WTC11 (cell line): Measurements from ENCODE around the gene RNF40.

ENCODE experiments used
- CTCF ChIP-seq: fragments of 200-600 bp; IDR thresholded peaks from 2 replicates; pipeline ENCODE4 v1.8.0; 2022; ENCODE audit warnings: antibody characterized with exemption
- E2F4 ChIP-seq: sonication (generic); formaldehyde crosslinking; IDR thresholded peaks from 2 replicates; pipeline ENCODE4 v1.8.1; 2022; ENCODE audit warnings: low read depth, mild to moderate bottlenecking, moderate library complexity, missing genetic modification reagents, borderline replicate concordance
- ZNF512 ChIP-seq: sonication (generic); formaldehyde crosslinking; IDR thresholded peaks from 2 replicates; pipeline ENCODE4 v1.8.1; 2022; ENCODE audit warnings: missing genetic modification reagents, borderline replicate concordance

- TF ChIP-seq CTCF: no peak
- no peak for TF ChIP-seq E2F4 (CRISPR knock-in tag)
- TF ChIP-seq ZNF512 (CRISPR knock-in tag): no peak
Observed at GRCh38 chr16:30723725-30724355, 38.3 kb upstream of the RNF40 start.
